ENCODE data around the gene GOLGA6A.
"Not testable (repeated sequence)": the region's sequence is repeated elsewhere in the genome, so short reads cannot be mapped to it uniquely, and the experiment has no call there.

Gene GOLGA6A

DNA sequence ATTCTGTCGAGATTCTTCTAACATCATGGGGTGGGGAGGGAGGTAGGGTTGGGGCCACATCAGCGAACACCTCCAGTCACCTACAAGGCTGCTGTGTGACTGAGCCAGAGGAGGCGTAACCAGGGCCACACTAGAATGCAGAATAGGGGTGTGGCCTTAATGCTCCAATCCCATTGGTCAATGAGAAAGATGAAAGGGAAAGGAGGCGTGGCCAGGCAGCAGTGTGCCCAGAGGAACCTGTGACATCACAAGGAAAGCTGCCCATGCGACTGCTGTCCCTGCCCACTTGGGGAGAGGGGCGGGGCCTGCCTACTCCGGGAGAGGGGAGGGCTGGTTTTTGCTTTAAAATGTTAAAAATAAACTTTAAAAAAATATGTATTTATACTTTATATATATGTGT, at the start of gene GOLGA6A:
Gene GOLGA6A (minus strand): TSS at position 101 of the 400 bp plus-strand sequence. CDS start 41 bp downstream, at position 60.
- not testable (repeated sequence) for DNase-seq (ENCODE audit: low read depth in 3 of 3)

GRCh38 chr15:74131628-74132413, 49.5 kb upstream of the GOLGA6A start:
- no peak for DNase-seq (ENCODE audit: low read depth in 3 of 3)

- DNase-seq (ENCODE audit: low read depth in 3 of 3), result no peak
Measured at GRCh38 chr15:74130849-74131627, 48.7 kb upstream of the GOLGA6A start.

GRCh38 chr15:74130155-74130848, 48.0 kb upstream of the GOLGA6A start, which contains the start of gene ISLR2:
Gene ISLR2, plus strand, starts transcription at chr15:74130586. Its CDS starts 2,169 bp downstream, at chr15:74132755.
- no peak for DNase-seq (ENCODE audit: low read depth in 3 of 3)

- DNase-seq (ENCODE audit: low read depth in 3 of 3), result no peak
Measured at GRCh38 chr15:74129586-74130154, 47.3 kb upstream of the GOLGA6A start.

DNA sequence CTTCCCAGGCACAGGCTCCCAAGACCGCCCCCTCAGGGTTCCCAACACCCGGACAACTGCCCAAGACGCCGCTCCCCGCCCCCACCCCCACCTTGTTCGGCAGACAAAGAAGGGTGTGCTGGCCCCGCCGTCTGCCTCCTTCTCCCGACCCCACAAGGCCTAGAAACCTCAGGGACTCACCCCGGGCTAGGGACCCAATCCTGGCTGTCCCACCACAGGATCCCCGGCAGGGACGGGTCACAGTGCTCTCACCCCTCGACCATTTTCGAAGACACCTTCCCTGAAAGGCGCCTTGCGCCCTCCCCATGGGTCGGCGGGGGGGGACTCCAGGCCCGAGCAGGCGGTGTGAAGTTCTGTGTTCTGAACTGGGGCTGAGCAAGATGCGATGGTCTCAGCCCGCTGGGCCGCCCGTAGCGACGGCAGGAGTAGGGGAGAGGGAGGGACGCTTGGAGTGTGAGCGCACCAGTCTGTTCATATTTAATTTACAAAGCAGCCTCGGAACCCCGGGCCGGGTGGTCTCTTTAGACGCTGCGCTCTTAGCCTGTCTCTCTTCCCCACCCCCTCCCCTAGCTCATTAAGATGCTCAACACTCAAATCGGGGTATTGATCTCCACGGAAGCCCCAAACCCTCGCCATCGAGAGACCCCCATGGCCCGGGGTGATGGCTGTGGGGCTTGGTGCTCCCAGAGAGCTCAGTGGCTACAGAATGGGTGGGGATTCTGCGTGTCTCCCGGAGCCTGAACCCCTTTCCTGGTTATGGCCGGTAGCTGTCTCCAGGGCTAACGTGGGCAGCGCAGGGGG, 46.6 kb upstream of the GOLGA6A start:
- DNase-seq (ENCODE audit: low read depth in 3 of 3), result no peak

DNA sequence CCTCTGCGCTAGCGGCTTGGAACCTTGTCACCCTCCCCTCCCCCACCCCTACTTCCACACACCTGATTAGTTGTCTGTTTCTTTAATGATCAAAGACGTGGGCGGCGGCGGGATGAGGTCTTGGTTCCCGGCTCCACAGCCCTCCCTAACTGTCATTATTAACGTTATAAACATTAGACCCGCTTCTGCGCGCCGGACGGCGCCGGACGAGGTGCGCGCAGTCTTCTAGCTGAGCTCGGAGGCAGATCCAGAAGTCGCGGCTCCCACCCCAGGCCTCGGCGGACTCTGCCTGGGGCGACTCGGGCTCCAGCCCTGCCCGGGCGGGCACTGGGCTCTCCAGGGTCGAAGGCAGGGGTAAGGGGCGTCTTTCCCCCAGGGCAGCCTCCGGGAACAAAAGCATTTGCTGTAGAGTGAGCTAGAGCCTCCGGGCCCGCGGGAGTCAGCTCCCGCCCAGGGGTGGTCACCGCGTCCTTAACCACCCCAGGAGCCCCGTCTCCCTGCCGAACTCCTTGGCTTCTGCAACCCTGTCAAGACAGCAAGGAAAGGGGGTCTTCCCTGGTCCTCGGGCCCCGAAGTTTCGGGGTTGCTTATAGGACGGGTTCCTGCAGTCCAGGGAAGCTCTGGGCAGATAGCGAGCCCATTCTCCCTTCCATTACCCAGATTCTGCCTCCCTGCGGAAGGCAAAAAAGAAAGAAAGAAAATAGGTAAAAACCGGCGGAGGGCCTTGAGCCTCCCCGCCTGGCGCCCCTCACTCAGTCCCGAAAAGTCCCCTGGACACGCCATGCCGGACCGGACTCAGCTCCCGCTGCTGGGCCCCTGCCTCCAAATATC, 45.8 kb upstream of the GOLGA6A start:
- no peak for DNase-seq (ENCODE audit: low read depth in 3 of 3)

DNA sequence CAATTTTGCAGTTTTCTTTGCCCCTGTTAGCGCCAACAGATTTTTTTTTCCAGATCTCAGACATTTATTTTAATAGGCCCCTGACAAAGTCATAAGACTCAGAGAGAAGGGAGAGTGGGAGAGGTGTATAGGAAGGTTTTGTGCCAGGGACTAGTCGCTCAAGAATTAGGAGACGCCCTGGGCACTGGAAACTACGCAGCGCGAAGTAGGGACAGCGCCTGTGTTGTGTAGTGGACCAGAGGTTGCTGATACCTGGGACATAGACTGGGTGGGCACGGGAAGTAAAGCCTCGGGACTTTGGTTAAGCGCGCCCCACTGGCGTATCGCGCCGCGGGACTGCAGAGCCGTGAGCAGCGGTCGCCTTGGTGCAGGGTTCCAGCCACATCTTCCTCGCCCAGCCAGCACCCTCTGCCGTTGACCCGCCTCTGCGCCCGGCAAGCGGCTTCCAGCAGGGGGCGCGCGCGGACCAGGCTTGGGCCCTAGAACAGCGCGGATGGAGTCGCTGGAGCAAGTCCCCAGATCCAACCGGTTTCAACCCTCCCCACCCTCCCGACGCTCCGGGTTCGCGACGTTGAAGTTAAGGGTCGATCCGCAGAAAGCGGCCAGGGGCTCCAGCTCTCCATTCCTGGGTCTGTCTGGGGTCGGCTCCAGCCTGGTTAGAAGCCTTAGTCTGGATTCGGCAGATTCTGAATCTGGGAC, 45.1 kb upstream of the GOLGA6A start:
- DNase-seq (ENCODE audit: low read depth in 3 of 3), result peak; percentile 80 to 87 (median 85)

GRCh38 chr15:74124759-74125158, 42.4 kb upstream of the GOLGA6A start:
- no peak for DNase-seq (ENCODE audit: low read depth in 3 of 3)

GRCh38 chr15:74124196-74124595, 41.8 kb upstream of the GOLGA6A start:
- DNase-seq (ENCODE audit: low read depth in 3 of 3), result no peak

GRCh38 chr15:74123658-74124057, 41.3 kb upstream of the GOLGA6A start:
- no peak for DNase-seq (ENCODE audit: low read depth in 3 of 3)

- DNase-seq (ENCODE audit: low read depth in 3 of 3), result no peak
Measured at GRCh38 chr15:74123131-74123429, 40.7 kb upstream of the GOLGA6A start.

DNA sequence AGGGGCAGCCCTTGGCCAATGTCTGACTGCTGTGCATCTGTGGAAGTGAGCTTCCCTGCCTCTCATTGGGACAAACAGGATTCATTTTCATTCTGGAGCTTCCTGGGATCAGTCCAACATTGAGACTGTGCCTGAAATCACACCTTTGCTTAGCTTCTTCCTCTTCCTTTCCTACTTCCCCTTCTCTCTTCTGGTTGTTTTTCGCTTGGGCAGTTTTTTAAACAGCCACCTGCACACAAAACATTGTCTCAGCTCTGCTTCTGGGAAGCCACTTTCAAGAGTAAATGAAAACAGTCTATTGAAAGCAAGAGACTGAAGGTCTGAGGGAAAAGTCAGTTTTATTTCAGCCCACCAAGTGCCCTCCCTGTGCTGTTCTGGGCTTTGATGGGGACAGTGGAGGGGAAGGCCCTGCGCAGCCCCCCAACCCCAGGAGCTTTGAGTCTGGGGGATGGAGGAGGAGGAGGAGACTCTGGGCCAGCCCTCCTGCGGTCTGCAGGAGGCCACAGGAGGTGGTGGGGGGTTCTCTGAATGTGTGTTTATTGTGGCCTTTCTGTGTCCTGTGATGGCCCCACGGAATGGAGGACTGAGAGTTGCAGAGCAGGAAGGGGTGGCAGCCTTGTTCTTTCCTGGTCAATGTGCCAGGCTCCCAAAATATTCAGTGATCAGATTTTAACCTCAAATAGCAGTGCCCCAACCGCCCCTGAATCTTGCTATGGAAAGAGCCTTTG, 40.2 kb upstream of the GOLGA6A start:
- DNase-seq (ENCODE audit: low read depth in 3 of 3), result no peak

DNA sequence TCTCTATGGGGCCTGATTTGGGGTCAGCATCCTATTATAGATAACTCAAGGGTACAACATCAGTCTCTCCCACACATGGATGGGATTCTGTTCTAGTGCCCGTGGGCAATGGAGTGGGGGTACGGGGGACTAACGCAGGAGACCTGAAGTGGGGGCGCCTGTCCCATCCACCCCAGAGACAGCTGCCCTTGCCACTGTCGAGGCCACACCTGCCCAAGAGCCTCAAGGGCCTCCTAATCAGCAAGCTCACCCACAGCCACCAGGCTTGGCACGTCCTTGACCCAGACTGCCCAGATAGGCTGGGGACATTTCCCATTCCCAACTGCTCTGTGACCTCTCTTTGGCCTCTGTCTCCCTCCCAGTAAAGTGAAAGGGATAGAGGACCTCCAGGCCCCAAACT, 39.5 kb upstream of the GOLGA6A start:
- no peak for DNase-seq (ENCODE audit: low read depth in 3 of 3)

GRCh38 chr15:74121039-74121438, 38.7 kb upstream of the GOLGA6A start:
- DNase-seq (ENCODE audit: low read depth in 3 of 3), result no peak

GRCh38 chr15:74120426-74120825, 38.1 kb upstream of the GOLGA6A start:
- no peak for DNase-seq (ENCODE audit: low read depth in 3 of 3)

- no peak for DNase-seq (ENCODE audit: low read depth in 3 of 3)
Measured at GRCh38 chr15:74109713-74110112, 27.4 kb upstream of the GOLGA6A start.

DNA sequence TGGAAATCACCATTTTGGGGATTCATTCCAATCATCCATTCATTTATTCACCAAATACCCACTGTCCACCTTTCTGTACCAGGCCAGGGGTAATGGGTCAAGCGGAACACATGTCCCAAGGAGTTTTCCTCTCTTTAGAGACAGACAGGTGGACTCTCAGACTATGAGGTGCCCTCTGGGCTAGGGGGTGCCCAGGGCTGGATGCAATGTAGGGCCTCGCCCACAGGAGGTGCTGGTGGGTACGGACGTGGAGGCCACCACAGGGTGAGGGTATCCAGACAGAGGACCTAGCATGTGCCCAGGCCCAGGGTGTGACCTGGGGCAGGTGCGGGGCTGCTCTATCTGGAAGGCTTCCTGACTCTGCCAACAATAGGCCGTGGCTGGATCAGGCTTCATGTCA, 26.3 kb upstream of the GOLGA6A start:
- not testable (repeated sequence) for DNase-seq (ENCODE audit: low read depth in 3 of 3)

- DNase-seq (ENCODE audit: low read depth in 3 of 3), result no peak
Measured at GRCh38 chr15:74108111-74108510, 25.8 kb upstream of the GOLGA6A start.
